OCI-LY3 (cell line): ENCODE data around the gene SMG1.

ENCODE experiments used
- H2AFZ ChIP-seq: fragments of 200-600, 300-600 bp; shearing (Covaris generic); 2 replicates; pipeline ENCODE4 v1.6.0; 2014; ENCODE audit warnings: antibody characterized with exemption, low read depth, low read length
- H3K27ac ChIP-seq: fragments of 200-600, 300-600 bp; sonication (generic); 2 replicates; pipeline ENCODE4 v1.5.1; 2014; ENCODE audit warnings: mild to moderate bottlenecking, low read length, moderate library complexity, mixed read lengths
- H3K27me3 ChIP-seq: fragments of 200-600, 300-600 bp; sonication (generic); 2 replicates; pipeline ENCODE4 v1.6.1; 2014; ENCODE audit warnings: low read depth, low read length, mixed read lengths
- H3K36me3 ChIP-seq: fragments of 200-600, 300-600 bp; sonication (generic); replicated peaks from 2 replicates; pipeline ENCODE3; 2014; ENCODE audit warnings: low read depth, low read length, mixed read lengths
- H3K4me1 ChIP-seq: fragments of 300-600, 200-600 bp; sonication (generic); 2 replicates; pipeline ENCODE4 v1.6.1; 2014; ENCODE audit warnings: low read length, mixed read lengths
- H3K4me2 ChIP-seq: fragments of 200-600, 300-600 bp; sonication (generic); 2 replicates; pipeline ENCODE4 v1.6.1; 2014; ENCODE audit warnings: low read length, mixed read lengths
- H3K4me3 ChIP-seq: fragments of 300-600, 200-600 bp; sonication (generic); 2 replicates; pipeline ENCODE4 v1.5.1; 2014; ENCODE audit warnings: antibody characterized with exemption, mild to moderate bottlenecking, low read length, moderate library complexity
- H3K79me2 ChIP-seq: fragments of 300-600, 200-600 bp; shearing (Covaris generic); 2 replicates; pipeline ENCODE4 v1.6.1; 2014; ENCODE audit warnings: mild to moderate bottlenecking, low read length, mixed read lengths
- H3K9ac ChIP-seq: fragments of 300-600, 200-600 bp; shearing (Covaris generic); 2 replicates; pipeline ENCODE4 v1.6.0; 2014; ENCODE audit warnings: mild to moderate bottlenecking, low read length, moderate library complexity
- H3K9me3 ChIP-seq: fragments of 200-600, 300-600 bp; shearing (Covaris generic); 2 replicates; pipeline ENCODE4 v1.6.1; 2014; ENCODE audit warnings: low read length, mixed read lengths; ENCODE audit not compliant: insufficient read depth
- H4K20me1 ChIP-seq: fragments of 200-600, 300-600 bp; sonication (generic); 2 replicates; pipeline ENCODE4 v1.6.1; 2016; ENCODE audit warnings: low read length, mixed read lengths; ENCODE audit not compliant: insufficient read depth
- CTCF ChIP-seq: fragments of 200-600, 300-600 bp; sonication (generic); IDR thresholded peaks from 2 replicates; pipeline ENCODE4 v1.5.1; 2014; ENCODE audit warnings: antibody characterized with exemption, low read length, low read depth
- EZH2phosphoT487 ChIP-seq: fragments of 200-600 bp; shearing (Covaris generic); IDR thresholded peaks from 2 replicates; pipeline ENCODE4 v1.6.1; 2018; ENCODE audit warnings: antibody characterized with exemption, mixed run types, low read depth

SMG1 gene

GRCh38 chr16:18855196-18855595 is 71.0 kb downstream of the SMG1 start:
- Histone ChIP-seq H3K4me3 (no peak overlapping the region), H3K27me3 (no peaks in the 10 kb centered on the region), H2AFZ (no peak overlapping the region), H4K20me1 (0 out of 2 replicates have a peak, but pooled peaks cover 4% of the 10 kb centered on the region), H3K9ac (no peak overlapping the region), H3K9me3 (no peaks in the 10 kb centered on the region), H3K27ac (no peak overlapping the region), H3K36me3 (peaks cover 38% of the 10 kb centered on the region), H3K4me2 (no peak overlapping the region), H3K4me1 (no peaks in the 10 kb centered on the region), H3K79me2 (0 out of 2 replicates have a peak, but pooled peaks cover 8% of the 10 kb centered on the region)
- no peak for TF ChIP-seq CTCF
- TF ChIP-seq EZH2phosphoT487 = no peak

- H3K9ac ChIP-seq = no peak overlapping the region
- no peaks in the 10 kb centered on the region for H3K4me1 ChIP-seq
- H3K27ac ChIP-seq = no peak overlapping the region
- 0 out of 2 replicates have a peak, but pooled peaks cover 8% of the 10 kb centered on the region for H3K79me2 ChIP-seq
- TF ChIP-seq CTCF = no peak
- TF ChIP-seq EZH2phosphoT487 = no peak
- no peak overlapping the region for H3K4me3 ChIP-seq
- H3K27me3 ChIP-seq = no peaks in the 10 kb centered on the region
- H3K4me2 ChIP-seq = no peak overlapping the region
- H2AFZ ChIP-seq = no peak overlapping the region
- H3K36me3 ChIP-seq = peaks cover 50% of the 10 kb centered on the region
- H4K20me1 ChIP-seq = 0 out of 2 replicates have a peak, but pooled peaks cover 4% of the 10 kb centered on the region
- H3K9me3 ChIP-seq = no peaks in the 10 kb centered on the region
Observed at GRCh38 chr16:18853694-18854093, 72.5 kb downstream of the SMG1 start.

- H3K36me3 ChIP-seq = peaks cover 57% of the 10 kb centered on the region
Observed at GRCh38 chr16:18852647-18853046, 73.6 kb downstream of the SMG1 start.

GRCh38 chr16:18846416-18846815 is 79.8 kb downstream of the SMG1 start:
- TF ChIP-seq EZH2phosphoT487 = no peak
- no peak for TF ChIP-seq CTCF

More at GRCh38 chr16:18852647-18853046, 73.6 kb downstream of the SMG1 start:
- 0 out of 2 replicates have a peak, but pooled peaks cover 4% of the 10 kb centered on the region for H4K20me1 ChIP-seq
- H2AFZ ChIP-seq = no peak overlapping the region
- H3K9ac ChIP-seq = no peak overlapping the region
- H3K27me3 ChIP-seq = no peaks in the 10 kb centered on the region
- H3K4me2 ChIP-seq = no peak overlapping the region
- no peaks in the 10 kb centered on the region for H3K4me1 ChIP-seq
- TF ChIP-seq EZH2phosphoT487 (no peak), CTCF (no peak)
- H3K27ac ChIP-seq = no peak overlapping the region
- no peaks in the 10 kb centered on the region for H3K9me3 ChIP-seq
- no peak overlapping the region for H3K4me3 ChIP-seq
- H3K79me2 ChIP-seq = 0 out of 2 replicates have a peak, but pooled peaks cover 8% of the 10 kb centered on the region

More at GRCh38 chr16:18846416-18846815, 79.8 kb downstream of the SMG1 start:
- Histone ChIP-seq H3K36me3 (peaks cover 72% of the 10 kb centered on the region), H3K27me3 (no peaks in the 10 kb centered on the region), H3K4me1 (no peaks in the 10 kb centered on the region), H3K4me3 (no peak overlapping the region), H3K79me2 (peaks cover 14% of the 10 kb centered on the region; the same call in 1 of the 2 replicates), H3K27ac (no peak overlapping the region), H2AFZ (no peak overlapping the region), H3K4me2 (no peak overlapping the region), H3K9me3 (no peaks in the 10 kb centered on the region), H3K9ac (no peak overlapping the region), H4K20me1 (no peaks in the 10 kb centered on the region; the same call in 1 of the 2 replicates)
